ENCODE measurements around the gene CLIC6. TPM values are rescaled to one million over a fixed set of nuclear protein-coding genes. Genes with fewer than 3 reads are reported as not detected.

The CLIC6 gene
- total RNA-seq, 1 experiment from 2014 or later, result 0.24 TPM

GRCh38 chr21:34692458-34693020, 23.7 kb downstream of the CLIC6 start:
- no peaks in the 10 kb centered on the region for H3K27me3 Mint-ChIP-seq (ENCODE audit: unreplicated experiment)
- TF ChIP-seq CTCF (IDR thresholded peaks at IDR 0.05; ENCODE audit: unreplicated experiment), result no peak
- no peak overlapping the region for H3K27ac Mint-ChIP-seq (ENCODE audit: unreplicated experiment)
- H3K36me3 Mint-ChIP-seq (ENCODE audit: insufficient read depth, unreplicated experiment), result no peaks in the 10 kb centered on the region
- no peak overlapping the region for H3K4me3 Mint-ChIP-seq (ENCODE audit: low read depth, unreplicated experiment)
- H3K4me1 Mint-ChIP-seq (ENCODE audit: low read depth, unreplicated experiment), result peaks cover 19% of the 10 kb centered on the region
- intact Hi-C loops (cut with micrococcal nuclease; ENCODE audit: unreplicated experiment), result loop anchor here (5.0 to 10.0 kb wide), 5 partner anchors 55 to 1335 kb away; no protein-coding TSS in a partner anchor
- no TSS peak for BruUV-seq (replicated peaks)
- CTCF ChIA-PET, result no interaction called here
- H3K9me3 Mint-ChIP-seq (ENCODE audit: low read depth, unreplicated experiment), result peaks cover 3% of the 10 kb centered on the region
- DNase-seq, result no peak

GRCh38 chr21:34693192-34693810, 24.5 kb downstream of the CLIC6 start:
- H3K9me3 Mint-ChIP-seq (ENCODE audit: low read depth, unreplicated experiment), result peaks cover 3% of the 10 kb centered on the region
- no peak overlapping the region for H3K27ac Mint-ChIP-seq (ENCODE audit: unreplicated experiment)
- no TSS peak for BruUV-seq (replicated peaks)
- peaks cover 19% of the 10 kb centered on the region for H3K4me1 Mint-ChIP-seq (ENCODE audit: low read depth, unreplicated experiment)
- H3K4me3 Mint-ChIP-seq (ENCODE audit: low read depth, unreplicated experiment), result no peak overlapping the region
- no peaks in the 10 kb centered on the region for H3K36me3 Mint-ChIP-seq (ENCODE audit: insufficient read depth, unreplicated experiment)
- intact Hi-C loops (cut with micrococcal nuclease; ENCODE audit: unreplicated experiment), result loop anchor here (5.0 to 10.0 kb wide), 5 partner anchors 54 to 1334 kb away; no protein-coding TSS in a partner anchor
- peak; percentile 45 for TF ChIP-seq CTCF (IDR thresholded peaks at IDR 0.05; ENCODE audit: unreplicated experiment)
- CTCF ChIA-PET, result interaction anchor here (0.6 kb wide), 1 partner anchor 181 kb away, joined by 7 read pairs; no protein-coding TSS in a partner anchor
- H3K27me3 Mint-ChIP-seq (ENCODE audit: unreplicated experiment), result no peaks in the 10 kb centered on the region
- peak; percentile 49 for DNase-seq

GRCh38 chr21:34695434-34695833, 26.6 kb downstream of the CLIC6 start:
- Mint-ChIP-seq H3K4me1 (ENCODE audit: low read depth, unreplicated experiment) (peaks cover 26% of the 10 kb centered on the region), H3K36me3 (ENCODE audit: insufficient read depth, unreplicated experiment) (no peaks in the 10 kb centered on the region), H3K27ac (ENCODE audit: unreplicated experiment) (no peak overlapping the region), H3K27me3 (ENCODE audit: unreplicated experiment) (no peaks in the 10 kb centered on the region), H3K9me3 (ENCODE audit: low read depth, unreplicated experiment) (peaks cover 3% of the 10 kb centered on the region), H3K4me3 (ENCODE audit: low read depth, unreplicated experiment) (no peak overlapping the region)
- intact Hi-C loops (cut with micrococcal nuclease; ENCODE audit: unreplicated experiment), result loop anchor here (10.0 kb wide), 2 partner anchors 99 to 149 kb away; no protein-coding TSS in a partner anchor
- CTCF ChIA-PET, result no interaction called here
- BruUV-seq (replicated peaks), result no TSS peak
- DNase-seq, result no peak
- TF ChIP-seq CTCF (IDR thresholded peaks at IDR 0.05; ENCODE audit: unreplicated experiment), result no peak

- no peak overlapping the region for H3K27ac Mint-ChIP-seq (ENCODE audit: unreplicated experiment)
- no peaks in the 10 kb centered on the region for H3K27me3 Mint-ChIP-seq (ENCODE audit: unreplicated experiment)
- no peaks in the 10 kb centered on the region for H3K36me3 Mint-ChIP-seq (ENCODE audit: insufficient read depth, unreplicated experiment)
- no peak for TF ChIP-seq CTCF (IDR thresholded peaks at IDR 0.05; ENCODE audit: unreplicated experiment)
- H3K9me3 Mint-ChIP-seq (ENCODE audit: low read depth, unreplicated experiment), result peaks cover 3% of the 10 kb centered on the region
- CTCF ChIA-PET, result no interaction called here
- no peak for DNase-seq
- H3K4me3 Mint-ChIP-seq (ENCODE audit: low read depth, unreplicated experiment), result no peak overlapping the region
- BruUV-seq (replicated peaks), result no TSS peak
- H3K4me1 Mint-ChIP-seq (ENCODE audit: low read depth, unreplicated experiment), result peaks cover 23% of the 10 kb centered on the region
- intact Hi-C loops (cut with micrococcal nuclease; ENCODE audit: unreplicated experiment), result loop anchor here (10.0 kb wide), 2 partner anchors 99 to 149 kb away; no protein-coding TSS in a partner anchor
Observed at GRCh38 chr21:34696121-34696520, 27.3 kb downstream of the CLIC6 start.

Measured in Calu3 (cell line).